GM19238 (cell line): ENCODE results near the gene CD52.
"Not testable (repeated sequence)": the region's sequence is repeated elsewhere in the genome, so short reads cannot be mapped to it uniquely, and the experiment has no call there.

Source experiments
- DNase-seq: peaks from one replicate; pipeline ENCODE4 v3.0.0; 2011; ENCODE audit warnings: low spot score; ENCODE audit not compliant: insufficient read length

The CD52 gene

DNA sequence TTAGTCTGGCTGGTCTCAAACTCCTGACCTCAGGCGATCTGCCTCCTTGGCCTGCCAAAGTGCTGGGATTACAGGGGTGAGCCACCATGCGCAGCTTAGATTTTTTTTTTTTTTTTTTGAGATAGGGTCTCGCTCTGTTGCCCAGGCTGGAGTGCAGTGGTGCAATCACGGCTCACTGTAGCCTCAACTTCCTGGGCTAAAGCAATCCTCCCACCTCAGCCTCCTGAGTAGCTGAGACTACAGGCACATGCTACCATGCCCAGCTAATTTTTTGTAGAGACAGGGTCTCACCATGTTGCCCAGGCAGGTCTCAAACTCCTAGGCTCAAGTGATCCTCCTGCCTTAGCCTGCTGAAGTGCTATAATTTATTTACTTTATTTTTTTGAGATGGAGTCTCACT is 11.6 kb downstream of the CD52 start:
- not testable (repeated sequence) for DNase-seq

DNA sequence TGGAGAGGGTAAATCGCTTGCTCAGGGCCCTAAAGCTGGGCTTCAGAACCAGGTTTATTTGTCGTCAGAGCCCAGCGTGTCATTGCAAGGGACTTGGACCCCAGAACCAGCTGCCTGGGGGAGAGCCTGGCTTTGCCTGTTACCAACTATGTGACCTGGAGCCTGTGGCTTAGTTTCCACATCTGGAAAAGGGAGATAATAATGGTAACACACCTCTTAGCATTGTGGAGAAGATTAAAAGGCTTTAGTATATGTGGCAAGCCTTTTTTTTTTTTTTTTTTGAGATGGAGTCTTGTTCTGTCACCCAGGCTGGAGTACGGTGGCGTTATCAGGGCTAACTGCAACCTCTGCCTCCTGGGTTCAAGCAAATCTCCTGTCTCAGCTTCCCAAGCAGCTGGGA is 12.5 kb downstream of the CD52 start:
- no peak for DNase-seq

DNA sequence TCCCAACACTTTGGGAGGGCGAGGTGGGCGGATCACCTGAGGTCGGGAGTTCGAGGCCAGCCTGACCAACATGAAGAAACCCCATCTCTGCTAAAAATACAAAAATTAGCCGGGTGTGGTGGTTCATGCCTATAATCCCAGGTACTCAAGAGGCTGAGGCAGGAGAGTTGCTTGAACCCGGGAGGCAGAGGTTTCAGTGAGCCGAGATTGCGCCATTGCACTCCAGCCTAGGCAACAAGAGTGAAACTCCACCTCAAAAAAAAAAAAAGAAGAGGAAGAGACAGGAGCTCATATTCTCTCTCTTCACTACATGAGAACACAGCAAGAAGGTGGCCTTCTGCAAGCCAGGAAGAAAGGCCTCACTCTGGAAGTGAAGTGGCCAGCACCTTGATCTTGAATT is 15.6 kb downstream of the CD52 start:
- DNase-seq, result not testable (repeated sequence)

DNA sequence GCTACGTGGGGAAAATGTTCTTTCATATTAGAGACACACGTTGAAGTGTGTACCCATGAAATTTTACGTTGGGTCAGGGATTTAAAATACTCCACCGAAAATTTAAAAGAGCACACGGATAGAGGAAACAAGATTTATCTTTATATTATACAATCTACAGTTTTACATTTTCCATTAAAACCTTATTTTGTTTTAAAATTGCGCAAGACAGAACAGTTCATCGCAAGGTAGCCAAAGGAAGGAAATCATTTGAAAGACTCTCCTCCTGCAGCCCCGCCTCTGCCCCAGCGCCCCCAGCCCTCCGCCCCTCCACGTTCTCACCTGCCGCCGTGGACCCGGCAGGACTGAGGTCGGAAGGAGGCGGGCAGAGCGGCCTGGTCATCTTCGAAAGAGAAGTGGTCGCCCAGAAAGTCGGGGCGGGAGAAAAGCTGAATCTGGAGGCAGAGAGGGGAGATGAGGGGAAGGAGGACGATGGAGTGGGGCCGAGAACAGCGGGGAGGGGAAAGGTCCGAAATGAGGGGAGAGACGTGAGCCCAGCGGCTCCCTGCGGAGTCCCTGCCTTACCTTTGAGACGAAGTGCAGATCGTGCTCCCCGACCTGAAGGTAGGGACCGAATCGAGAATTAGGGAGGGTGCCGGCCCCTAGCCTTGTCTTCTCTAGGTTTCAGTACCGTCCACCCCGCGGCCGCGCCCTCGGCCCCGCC is 18.2 kb downstream of the CD52 start:
- no peak for DNase-seq

DNA sequence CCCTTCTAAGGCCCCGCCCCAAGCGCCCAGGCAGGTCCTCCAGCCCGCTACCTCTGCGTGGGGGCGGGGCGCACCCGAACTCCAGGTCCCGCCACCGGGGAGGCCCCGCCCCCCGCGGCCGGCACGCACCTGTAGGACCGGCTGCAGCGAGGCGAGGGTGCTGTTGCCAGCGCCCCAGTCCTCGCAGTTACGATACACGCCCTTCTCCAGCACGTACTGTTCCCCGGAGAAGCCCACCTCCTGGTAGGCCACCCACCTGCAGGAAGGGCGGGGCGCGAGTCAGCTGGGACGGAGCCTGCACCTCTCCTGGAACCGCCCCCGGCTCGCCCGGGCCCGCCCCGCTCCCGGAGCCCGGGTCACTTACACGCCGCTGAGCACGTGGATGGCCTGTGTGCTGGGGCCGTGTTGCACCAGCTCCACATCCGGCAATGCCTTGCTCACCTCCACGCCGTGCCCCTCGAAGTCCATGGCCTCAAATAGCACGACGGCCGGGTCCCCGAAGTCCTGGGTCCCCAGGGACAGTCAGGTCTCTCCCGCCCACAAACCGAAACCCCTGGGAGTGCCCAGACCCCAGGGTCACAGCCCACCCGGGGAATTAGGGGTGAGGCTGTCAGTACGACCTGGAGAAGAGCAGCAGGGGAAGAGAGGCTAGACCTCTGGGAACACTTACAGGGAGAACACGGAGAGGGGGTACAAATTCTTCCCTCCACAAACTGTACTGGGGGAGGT is 18.9 kb downstream of the CD52 start:
- peak; percentile 78 for DNase-seq

DNA sequence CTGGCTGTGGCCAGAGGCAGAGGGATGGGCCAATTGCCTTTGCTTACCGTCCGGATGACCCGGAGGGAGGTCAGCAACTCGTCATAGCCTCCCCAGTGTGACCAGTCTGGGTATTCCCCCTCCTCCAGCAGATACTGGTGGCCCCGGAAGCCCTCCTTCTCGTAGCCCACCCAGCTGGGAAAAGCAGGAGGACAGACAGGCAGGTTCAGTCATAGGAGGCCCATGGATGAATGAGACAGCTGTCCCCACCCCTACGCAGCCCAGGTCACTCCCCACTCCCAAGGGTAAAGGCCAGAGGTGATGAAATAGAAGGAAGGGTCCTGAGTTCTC is 19.4 kb downstream of the CD52 start:
- no peak for DNase-seq

DNA sequence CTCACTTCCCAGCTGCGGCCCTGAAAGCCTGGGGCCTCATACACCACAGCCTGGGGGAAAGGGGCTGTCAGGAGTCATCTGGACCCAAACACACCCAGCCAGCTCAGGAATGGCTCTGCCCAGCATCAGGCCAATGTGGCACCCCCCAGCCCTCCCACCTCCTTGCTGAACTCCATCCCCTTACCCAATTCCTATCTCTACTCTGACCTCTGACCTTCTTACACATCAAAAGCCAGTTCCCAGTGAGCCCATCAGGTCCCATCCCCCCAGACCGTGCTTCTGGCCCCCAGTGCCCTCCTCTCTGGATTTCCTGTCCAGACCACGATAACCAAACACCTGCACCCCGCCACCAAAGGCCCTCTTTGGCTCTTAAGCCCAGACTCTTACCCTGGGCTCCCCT is 19.9 kb downstream of the CD52 start:
- DNase-seq, result no peak

DNA sequence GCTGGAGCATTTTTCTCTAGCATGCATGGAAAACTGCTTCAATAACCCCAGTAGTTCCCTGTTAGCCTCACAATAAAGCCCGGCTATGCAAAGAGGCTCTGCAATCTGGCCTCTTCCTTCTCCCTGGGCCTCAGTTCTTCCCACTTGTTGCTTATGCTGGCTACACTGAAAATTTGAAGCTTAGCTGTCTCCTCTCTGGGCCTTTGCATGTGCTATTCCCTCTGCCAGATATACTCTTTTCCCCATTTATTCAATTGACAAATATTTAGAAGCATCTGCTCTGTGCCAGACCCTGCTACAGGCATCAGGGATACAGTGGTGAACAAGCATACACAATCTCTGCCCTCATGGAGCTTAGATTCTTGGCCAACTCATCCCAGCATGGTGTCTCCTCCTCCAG is 20.9 kb downstream of the CD52 start:
- no peak for DNase-seq

DNA sequence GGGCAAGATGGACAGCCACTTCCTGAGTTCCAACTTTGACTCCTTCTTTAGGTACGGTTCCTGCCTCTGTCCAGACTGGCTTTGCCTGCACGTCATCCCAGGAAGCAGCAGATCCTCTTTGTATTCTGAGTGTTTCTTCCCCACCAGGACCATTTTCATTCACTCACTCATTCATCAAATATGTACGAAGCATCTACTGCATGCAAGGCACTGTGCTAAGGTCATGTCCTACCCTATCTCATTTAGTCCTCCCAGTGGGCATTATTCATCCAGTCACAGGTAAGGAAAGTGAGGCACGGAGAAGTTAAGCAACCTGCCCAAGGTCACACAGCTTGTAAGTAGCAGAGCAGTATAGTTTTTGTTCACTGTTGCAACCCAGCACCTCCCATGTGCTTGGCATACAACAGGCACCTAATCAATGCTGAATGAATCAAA is 22.3 kb downstream of the CD52 start:
- no peak for DNase-seq

DNA sequence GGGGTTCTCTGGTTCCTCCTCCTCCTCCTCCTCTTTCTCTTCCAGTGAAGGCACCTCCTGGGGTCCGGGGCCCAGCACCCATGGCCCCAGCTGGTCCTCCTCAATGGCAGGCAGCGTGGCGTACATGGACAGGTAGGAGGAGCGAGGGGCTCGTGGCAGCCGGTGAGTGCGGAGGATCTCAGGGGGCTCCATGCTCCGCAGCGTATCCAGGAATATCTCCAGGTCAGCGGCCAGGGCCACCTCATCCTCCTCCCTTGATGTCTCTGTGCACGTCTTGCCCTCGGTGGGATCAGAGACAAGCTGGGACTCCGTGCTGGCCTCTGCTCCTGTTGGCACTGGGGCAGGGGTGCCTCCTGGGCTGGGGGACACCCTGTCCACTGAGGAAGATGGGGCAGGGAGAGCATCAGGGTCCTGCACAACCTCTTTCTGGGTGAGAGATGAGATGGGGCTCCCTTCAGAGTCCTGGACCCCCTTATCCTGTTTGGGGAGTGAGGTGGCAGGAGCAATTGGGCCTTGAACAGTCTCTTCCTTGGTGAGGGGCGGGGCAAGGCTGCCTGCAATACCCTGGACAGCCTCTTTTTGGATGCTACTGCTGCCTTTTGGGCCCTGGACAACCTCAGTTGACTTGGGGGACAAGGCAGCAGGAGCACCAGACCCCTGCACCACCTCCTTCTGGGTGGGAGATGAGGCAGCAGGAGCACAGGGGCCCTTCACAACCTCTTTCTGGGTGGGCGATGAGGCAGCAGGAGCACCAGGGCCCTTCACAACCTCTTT is 26.6 kb downstream of the CD52 start:
- DNase-seq, result no peak

DNA sequence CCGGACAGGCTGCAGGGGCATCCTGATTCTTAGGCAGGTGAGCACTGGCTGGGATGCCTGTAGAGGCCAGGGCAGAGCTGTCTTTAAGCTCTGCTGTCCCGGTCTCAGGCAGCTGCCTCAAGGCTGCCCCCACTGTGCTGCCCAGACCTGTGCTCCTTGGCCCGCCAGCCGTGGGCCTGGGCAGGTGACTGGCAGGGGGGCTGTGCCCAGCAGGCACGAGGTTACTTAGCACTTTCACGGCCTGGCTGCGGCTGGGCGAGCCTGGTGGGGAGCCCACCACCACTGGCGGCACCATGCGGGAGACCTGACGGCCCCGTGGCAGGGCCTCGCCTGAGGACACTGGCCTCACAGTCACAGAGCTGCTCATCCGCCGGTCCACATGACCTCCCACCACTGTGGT is 28.0 kb downstream of the CD52 start:
- DNase-seq, result no peak

DNA sequence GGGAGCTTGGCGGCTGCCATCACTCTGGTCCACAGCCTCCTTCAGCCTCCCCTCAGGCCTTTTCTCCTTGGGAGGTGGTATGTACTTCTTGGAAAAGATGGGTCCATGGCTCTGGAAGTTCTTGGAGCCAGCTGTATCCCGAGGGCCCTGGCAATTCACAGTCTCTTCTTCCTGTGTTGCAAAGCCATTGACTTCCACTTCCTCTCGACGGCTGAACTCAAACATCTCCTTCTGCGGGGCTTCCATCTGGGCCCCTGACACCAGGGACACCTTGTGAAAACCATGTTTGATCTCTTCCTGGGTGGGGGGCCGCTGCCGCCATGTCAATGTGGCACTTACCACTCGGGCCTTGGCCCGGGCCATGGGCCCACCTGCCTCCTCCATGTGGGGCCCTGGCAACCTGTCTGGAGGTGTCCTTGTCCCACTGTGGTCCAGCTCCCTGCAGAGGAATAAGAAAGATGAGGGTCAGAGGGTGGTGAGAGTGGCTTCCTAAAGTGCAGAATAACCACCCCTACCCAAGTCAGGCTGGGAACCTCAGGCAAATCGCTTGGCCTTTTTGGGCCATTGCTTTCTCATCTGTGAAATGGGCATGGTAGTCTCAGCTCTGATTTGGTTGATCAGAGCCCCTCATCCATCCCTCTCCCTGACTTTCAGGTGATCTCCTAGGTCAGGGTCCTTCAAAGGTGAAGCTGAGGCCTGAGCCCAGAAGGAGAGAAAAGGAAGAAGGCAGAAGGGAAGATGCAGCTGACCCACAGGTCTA is 28.7 kb downstream of the CD52 start:
- no peak for DNase-seq

DNA sequence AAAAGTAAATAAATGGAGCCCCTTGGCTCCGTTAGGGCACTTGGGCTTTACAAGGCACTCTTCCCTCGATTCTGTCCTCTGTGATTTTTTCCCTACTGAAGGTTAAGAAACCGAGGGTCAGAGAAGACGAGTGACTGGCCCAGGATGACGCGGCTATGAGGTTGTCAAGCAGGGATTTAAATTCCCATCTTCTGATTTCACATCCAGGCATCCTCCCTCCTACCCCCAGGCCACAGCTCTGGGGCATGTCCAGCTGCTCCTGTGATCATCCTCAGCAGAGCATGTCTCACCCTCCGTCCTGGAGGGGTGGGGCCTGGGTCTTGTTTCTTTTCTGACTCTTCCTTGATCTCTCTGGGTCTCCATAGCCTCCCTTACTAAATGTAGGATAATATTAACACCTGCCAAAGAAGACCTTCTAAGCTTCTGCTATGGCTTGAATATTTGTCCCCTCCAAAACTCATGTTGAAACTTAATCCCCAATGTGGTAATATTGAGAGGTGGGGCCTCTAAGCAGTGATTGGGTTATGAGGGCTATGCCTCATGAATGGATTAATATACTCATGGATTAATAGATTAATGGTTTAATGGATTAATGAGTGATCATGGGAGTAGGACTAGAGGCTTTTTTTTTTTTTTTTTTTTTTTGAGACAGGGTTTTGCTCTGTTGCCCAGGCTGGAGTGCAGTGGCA is 31.6 kb downstream of the CD52 start:
- no peak for DNase-seq

DNA sequence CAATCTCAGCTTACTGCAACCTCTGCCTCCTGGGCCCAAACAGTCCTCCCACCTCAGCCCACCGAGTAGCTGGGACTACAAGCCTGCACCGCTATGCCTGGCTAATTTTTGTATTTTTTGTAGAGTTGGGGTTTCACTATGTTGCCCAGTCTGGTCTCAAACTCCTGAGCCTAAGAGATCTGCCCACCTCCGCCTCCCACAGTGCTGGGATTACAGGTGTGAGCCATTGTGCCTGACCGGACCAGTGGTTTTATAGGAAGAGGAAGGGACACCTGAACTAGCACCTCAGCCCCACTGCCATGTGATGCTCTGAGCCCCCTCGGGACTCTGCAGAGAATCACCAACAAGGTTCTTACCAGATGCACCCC is 32.1 kb downstream of the CD52 start:
- no peak for DNase-seq

DNA sequence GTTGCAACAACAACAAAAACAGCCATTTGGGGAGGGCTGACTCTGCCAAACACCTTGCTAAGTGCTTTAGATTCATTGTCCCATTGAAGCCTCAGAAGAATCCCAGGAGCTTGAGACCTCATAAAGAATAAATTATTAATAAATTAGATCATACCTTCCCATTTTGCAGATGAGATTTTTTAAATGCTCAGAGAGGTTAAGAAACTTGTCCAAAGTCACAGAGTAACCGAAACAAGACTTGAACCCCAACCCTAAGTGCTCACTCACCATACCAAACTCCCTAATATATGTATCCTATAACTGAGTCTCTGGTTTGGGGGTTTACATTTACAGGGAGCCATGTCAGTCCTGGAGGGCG is 32.6 kb downstream of the CD52 start:
- DNase-seq, result no peak

DNA sequence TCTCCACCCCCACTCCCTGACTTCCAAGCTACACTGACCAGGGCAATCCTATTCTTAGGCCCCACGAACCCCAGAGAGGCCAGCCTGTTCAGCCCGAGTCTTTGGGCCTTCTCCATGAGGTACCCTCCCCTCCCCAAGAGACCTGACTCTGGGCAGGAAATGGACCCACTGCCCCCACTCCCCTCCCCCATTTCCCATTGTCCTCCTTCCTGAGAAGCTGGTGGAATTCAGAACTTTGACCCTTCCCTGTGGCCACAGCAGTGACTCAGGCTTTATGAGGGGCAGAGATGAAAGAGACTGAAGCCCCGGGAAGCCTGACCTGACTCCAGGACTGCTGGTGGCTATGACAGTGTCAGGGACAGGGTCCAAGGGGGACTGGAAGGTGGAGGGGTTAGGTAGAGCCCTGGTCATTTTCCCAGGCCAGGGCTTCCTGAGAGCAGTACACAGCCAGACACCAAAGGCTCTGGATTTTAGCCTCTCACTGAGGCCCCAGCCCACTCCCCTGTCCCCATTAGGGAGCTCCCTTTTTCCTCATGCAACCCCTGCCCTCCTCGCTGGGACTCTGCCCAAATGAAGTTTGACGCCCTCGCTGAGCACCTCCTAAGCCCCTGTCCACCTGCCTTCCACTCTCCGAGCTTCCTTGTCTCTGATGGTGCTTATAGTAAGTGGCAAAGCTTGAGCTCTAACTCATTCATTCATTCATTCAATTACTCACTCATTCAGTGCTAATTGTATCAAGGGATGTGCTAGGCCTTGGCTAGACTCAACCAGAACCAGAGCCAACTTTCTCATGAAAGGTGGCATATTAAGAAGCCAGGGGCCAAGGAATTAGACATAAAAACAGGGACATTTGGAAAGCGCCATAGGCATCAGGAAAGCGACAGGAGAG is 33.2 kb downstream of the CD52 start:
- DNase-seq, result no peak

DNA sequence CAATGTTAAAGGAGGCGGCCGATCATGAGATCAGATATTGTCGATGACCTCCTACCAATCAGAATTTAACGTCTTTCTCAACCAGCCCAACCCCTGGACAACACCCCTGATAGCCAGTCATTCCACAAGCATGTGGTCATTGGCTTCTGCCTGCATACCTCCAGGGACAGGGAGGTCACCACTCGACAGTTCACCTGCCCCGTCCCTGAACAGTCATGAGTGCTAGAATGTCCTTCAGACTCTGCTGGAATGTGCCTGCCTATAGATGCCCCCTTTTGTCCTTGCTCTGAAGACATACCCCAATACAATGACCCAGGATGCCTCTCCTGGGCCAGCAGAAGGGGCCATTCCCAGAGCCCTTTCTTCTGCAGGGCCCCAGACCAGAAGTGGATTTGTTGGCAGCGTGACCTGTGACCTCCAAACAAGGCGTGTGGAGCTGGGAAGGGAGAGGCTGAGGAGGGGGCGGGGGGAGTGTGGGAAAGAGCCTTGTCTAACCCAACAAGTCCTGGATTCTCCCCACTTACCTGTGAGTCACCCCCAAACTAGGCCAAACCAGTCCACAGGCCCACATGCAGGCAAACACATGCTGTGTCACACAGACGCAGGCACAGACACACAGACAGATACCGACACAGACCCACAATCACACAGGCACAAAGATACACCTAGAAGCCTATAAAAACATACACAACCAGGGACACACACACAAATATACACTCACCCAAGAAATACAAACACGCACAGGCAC is 34.0 kb downstream of the CD52 start:
- no peak for DNase-seq

DNA sequence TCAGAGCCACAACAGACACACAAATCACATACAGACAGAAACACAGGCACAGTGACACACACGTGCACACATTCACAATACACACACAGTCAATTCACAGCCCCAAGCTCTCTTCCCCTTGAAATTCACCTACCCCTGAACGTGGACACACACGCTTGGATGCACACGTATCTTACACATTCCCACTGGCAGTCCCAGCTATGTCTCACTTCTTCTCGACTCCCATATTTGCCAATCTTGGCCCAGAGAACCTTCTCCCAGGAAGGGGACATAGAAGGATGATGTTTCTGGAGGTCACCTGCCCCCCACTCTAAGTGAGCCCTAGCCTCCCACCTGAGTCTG is 34.6 kb downstream of the CD52 start:
- no peak for DNase-seq

DNA sequence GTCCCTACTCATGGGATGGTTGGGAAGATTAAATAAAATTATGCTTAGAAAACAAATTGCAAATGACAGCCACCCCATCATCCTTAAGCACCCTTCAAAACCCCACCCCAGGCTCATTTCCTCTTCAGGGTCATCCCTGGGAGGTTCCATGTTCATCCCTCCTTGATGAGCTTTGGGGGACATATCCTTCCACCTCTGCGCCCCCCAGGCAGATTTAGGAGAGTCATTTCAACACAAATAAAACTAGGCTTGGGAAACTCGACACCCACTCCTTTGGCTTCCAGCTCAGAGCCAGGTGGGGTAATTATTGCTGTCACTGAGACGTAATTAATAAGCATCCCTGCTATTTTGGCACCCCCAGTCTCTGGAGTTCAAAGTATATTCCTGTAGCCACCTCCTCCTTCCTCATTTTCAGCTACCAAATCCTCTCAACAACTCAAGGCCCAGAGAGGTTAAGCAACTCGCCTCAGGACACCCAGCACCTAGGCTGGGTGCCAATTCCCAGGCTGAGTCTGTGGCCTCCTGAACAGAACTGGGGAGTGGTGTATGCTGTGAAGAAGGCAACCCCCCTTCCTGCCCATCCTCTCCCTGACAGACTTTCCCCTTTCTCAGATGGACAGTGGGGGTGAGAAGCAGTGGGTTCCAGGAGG is 35.6 kb downstream of the CD52 start:
- no peak for DNase-seq
